GM19452 (cell line): ENCODE measurements around the gene ACADVL.

Source experiments
- ATAC-seq: cut with Tn5 transposase; IDR thresholded peaks from one replicate; pipeline ENCODE4 v1.9.1; 2021; ENCODE audit not compliant: unreplicated experiment

The ACADVL gene

DNA sequence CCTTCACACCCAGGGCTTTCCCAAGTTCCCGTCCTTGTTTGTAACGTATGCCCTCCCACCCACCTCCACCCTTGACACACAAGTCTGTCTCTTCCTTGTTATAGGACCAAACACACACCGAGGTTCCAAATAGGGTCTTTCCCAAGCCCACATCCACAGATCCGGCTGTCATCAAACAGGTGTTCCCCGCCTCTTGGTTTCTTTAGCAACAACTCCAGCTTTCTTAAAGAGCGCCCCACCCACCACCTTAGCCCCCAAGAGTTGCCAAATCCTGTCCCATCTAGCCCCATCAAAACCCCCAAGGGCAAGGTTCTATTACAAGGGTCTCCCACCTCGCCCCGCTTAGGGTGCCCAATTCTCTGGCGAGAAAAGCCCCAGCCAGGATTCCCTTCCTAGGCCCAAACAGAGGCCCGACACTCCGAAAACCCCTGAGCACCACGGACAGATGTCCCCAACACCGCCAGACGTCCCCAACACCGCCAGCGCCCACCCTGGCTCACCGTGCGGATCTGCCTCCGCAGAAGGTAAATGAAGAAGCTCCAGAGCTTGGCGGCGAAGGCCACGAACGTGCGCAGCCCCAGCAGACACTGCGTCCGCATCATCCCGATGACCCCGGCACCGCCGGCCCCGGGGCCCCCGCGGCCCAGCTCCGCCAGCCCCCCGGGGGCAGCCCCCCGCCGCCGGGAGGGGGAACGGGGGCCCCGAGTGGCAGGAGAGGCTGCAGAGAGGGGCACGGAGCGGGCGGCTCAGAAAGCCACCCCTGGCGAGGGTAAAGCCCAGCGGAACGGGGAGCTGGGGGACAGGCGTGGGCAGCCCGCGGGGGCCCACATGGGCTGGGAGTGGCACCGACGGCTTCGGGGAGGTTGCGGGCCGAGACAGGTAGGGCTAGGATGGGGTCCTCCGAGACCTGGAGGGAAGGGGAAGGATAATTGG is 31.2 kb downstream of the ACADVL start:
- ATAC-seq, result no peak

DNA sequence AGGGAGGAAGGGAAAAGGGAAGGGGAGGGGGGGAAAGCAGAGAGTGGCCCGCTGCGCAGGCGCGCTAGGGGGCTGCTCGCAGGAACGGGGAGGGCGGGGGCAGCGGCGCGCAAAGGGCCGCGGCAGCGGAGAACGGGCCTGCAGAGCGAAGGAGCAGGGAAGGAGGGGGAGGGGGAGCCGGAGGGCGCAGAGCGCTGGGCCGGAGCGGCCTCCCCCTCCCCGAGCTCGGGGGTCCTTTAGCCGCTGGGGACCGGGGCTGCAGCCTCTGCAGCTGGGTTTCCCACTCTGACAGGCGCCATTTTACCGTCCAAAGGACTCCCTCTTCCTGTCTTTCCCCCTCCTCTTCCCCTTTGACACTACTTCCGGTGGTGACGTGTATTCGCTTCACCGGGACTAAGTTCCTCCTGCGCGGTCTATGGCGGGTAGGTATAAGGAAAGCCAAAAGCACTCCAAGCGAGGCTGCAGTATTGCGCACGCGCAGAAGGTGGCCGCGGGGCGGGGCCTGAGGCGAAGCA is 32.0 kb downstream of the ACADVL start, which contains the start of gene CTDNEP1:
Gene CTDNEP1, minus strand, starts transcription at position 74 of the 515 bp plus-strand sequence. CDS start 438 bp downstream, outside the sequence.
- ATAC-seq, result peak; percentile 80

DNA sequence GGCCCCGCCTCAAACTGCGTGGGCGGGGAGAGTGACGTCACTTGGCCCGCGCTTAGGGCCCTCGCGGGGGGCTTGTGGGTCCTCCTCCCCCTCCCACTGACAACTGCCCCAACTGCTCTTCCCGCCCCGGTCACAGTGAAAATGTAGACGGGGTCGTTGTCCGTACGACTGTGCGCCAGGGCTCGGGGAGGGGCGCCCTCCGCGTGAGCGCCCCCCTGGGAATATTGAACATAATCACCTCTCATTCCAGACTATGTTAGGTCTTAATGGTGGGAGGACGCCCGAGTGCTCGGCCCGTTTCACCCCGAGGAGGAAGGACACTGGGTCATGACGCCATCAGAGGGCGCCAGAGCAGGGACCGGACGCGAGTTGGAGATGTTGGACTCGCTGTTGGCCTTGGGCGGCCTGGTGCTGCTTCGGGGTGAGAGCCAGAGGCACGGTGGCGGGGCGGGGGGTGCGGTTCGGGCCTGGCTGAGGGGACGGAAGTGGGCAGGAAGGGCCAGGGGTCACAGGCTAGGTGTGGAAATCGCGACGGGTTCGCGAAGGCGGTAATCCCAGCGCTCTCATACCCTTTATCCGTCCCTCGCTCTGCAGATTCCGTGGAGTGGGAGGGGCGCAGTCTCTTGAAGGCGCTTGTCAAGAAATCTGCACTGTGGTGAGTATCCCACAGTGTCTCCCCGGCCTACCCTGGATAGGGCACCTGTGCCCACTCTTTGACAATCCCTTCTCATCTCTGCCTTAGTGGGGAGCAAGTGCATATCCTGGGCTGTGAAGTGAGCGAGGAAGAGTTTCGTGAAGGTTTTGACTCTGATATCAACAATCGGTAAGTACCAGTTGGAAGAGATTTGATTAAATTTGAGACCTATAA is 32.7 kb downstream of the ACADVL start, which contains the start of gene ELP5:
Gene ELP5, plus strand, starts transcription at position 40 of the 868 bp plus-strand sequence. Its CDS starts 336 bp downstream, at position 376.
- peak; percentile 44 for ATAC-seq

DNA sequence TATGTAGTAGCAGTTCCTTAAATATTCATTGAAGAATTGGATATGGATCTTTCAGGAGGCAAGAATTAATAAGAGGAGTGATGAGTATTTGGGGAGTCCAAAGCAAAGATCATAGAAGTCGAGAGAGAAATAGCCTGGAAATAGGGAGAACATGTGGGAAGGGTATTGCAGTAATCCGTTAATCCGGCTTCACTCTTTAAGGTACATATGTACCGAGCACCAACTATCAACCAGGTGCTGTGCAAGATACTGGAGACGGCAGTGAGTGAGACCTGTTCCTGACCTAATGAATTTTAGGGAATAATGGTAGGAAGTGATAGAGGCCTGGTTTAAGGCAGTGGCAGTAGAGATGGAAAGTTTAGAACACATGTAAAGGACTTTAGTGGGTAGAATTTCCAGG is 33.3 kb downstream of the ACADVL start:
- no peak for ATAC-seq

DNA sequence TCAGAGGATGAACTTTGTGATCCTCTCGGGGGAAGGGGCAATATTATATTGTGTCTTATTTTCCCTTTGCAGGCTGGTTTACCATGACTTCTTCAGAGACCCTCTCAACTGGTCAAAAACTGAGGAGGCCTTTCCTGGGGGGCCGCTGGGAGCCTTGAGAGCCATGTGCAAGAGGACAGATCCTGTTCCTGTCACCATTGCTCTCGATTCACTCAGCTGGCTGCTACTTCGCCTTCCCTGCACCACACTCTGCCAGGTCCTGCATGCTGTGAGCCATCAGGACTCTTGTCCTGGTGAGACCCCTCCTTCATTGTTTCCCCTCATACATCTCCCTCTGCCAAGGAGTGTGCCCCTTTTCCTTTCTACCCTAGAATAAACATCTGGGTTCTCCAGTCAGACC is 34.8 kb downstream of the ACADVL start:
- ATAC-seq, result no peak

DNA sequence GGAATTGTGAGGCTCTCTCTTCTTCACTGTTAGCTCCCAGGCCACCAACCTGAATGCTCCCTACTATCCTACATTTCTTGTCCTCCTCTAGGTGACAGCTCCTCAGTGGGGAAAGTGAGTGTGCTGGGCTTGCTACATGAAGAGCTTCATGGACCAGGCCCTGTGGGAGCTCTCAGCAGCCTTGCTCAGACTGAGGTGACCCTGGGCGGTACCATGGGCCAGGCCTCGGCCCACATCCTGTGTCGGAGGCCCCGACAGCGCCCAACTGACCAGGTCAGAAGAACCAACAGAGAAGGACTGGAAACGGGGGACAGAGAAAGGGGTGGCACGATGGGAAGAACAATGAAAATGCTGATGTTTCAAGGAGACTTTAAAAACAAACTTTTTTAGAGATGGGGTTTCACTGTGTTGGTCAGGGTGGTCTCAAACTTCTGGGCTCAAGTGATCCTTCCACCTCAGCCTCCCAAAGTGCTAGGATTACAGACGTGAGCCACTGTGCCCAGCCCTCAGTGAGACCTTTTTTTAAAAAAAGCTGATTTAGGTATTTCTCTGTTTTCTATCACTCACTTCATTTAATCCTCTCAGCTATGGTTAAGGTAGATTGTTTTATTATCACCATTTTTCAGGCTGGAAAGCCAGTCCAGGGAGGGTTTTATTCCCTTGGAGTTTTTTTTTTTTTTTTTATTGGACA is 37.2 kb downstream of the ACADVL start:
- no peak for ATAC-seq

DNA sequence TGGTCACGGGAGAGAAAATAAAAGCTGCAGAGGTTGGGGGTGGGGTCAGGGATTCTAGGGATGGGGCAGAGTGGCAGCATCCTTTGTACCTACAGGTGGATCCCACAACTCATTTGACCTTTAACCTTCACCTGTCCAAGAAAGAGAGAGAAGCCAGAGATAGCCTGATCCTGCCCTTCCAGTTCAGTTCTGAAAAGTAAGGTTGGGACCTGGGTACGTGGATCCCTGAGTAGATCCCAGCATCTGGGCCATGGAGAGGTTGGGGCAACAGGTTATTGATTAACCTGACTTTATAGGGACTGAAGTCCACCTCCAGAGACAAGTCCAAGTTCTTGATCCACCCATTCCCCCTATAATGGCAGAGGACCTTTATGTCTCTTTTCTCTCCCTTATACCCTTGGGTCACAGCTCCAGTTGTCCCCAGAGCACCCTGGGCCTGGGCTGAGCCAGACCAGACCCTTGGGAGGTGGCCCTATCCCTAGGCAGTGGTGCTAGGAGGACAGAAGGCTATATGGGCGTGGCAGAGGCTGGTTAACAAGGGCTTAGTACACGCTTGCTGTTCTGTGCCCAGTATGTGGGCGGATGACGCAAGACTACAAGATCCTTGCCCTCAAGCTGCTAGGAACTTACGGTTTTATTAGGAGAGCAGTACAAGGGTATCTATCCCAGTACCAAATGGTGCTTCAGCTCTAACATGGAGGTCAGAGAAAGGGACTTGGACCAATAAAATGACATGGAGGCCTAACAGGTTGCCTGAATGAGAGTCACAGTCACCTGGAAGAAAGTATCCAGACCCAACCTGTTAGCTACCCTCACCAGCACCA is 39.2 kb downstream of the ACADVL start:
- no peak for ATAC-seq

DNA sequence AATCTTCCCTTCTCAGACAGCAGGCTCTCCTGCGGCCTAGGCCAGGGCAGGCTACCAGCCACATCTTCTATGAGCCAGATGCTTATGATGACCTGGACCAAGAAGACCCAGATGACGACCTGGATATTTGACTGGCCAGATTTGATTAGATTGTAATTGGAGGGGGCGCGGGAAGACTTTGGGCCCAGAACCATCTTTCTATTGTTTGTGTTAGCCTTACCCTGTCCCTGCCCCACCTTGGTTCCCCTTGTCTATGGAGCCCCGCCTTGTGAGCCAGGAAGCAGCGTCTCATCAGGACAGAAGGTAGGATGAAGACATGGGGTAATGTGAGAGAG is 39.8 kb downstream of the ACADVL start:
- no peak for ATAC-seq

DNA sequence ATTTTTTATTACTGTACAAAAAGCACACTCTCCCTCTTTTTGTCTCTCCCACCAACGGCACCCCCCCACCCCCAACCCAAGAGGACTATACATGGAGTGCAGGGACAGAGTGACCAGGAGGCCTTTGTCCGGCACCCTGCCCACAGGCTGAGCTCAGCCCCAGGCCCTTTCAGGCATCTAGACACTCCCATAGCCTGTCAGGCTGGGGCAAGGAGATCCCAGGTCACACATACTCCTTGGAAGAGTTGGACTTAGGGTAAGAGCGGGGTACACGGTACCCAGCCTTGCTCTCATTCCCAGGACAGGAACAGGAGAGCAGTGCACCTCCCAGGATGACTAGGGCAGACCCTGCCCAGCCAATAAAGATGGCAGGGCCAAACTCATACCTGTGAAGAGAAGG is 40.4 kb downstream of the ACADVL start:
- ATAC-seq, result no peak

DNA sequence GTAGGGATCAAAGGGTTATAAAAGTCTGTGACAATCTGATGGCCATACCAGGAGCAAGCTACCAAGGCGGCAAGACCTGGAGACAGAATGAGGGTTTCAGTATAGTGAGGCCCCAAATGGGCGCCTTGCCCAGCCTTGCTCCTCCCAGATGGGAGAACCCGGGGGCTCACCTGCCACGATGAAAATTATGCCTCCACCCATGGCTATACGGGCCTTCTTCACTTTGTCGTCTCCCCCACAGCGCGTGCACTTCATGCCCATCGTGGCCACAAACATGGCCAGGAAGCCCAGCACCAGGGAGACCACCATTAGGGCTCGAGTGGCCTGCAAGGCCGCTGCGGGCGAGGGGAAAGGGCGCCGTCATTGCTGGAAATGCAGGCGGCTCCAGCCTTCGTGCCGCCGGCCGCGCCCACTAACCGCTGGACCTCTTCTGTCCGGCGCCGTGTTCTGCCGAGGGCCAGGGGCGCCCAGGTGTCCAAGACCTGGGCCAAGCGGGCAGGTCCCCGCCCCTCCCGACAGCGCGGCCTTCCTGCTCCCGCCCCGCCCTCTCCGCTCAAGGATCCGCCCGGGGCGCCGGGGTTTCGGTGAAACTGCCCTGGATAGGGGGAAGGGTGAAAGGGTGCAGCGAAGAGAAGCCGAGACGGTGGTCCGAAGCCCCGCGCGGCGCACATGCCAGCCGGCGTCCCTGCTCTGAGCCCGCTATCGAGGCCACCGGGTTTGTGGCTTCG is 41.1 kb downstream of the ACADVL start:
- ATAC-seq, result no peak

DNA sequence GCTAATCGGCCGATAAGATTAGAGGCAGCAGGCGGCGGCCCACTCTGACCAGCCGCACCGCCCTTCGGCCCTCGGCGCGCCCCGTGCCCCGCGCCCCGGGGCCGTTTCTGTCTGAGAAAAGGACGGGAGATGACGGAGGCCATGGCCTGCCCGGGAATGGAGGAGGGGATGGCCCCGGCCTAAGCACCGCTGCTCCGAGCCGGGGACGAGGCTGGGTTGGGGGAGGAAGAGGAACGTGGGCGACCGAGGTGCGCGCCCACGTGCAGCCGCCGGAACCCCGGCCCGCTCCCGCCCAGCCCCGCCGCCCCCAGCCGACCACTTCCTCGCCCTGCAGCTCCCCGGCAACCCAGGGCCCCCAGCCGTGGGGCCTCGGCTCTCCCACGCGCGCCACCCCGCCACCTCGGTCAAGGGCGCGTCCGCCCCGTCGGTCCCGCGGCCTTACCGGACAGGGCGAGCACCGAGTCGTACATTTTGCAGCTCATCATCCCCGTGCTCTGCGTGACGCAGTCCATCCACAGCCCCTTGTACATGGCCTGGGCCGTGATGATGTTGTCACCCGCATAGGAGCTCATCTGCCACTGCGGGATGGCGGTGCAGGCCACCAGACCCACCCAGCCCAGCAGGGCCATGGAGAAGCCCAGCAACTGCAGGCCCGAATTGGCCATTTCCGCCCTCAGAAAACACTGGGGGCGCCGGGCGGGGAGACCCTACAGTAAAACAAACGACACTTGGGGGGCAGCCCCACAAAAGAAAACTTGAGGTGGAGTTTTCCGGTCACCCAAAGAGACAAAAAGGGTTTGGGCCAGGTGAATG is 41.8 kb downstream of the ACADVL start:
- ATAC-seq, result no peak

DNA sequence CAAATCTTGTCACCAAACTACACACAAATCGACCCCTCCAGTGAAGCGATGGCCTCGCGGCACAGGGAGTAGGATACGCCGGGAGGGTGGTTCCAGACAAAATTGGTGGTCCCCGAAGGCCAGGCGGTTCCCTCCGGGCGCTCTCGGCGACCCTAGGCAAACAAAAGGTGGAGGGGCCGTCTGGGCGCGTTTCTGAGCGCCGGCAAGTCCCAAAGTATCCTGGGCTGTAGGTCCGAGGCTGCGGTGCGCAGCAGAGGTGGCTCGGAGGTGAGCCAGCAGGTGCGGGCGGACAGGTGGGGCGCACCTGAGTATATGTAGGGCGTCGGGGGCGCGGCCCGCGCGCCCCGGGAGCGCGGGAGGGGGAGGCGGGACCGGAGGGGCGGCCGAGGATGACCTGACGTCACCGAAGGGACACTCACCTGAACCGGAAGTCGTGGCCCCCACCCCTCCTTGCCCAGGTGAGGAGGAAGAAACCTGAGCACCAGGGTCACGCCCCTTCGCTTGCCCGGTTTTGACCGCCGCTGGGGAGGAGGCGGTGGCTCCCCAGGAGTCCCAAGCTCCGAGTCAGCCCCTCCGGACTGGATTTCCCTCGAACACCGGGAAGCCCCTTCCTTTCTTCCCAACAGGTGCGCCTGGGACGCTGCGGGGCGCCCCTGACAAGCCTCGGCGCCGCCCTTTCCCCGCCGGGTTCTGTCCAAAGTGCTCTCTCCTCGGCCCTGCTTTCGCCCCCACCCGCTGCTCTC is 42.6 kb downstream of the ACADVL start, which contains the start of gene CLDN7:
Gene CLDN7, minus strand, starts transcription at position 287 of the 743 bp plus-strand sequence. CDS start 435 bp downstream, outside the sequence.
- ATAC-seq, result no peak

DNA sequence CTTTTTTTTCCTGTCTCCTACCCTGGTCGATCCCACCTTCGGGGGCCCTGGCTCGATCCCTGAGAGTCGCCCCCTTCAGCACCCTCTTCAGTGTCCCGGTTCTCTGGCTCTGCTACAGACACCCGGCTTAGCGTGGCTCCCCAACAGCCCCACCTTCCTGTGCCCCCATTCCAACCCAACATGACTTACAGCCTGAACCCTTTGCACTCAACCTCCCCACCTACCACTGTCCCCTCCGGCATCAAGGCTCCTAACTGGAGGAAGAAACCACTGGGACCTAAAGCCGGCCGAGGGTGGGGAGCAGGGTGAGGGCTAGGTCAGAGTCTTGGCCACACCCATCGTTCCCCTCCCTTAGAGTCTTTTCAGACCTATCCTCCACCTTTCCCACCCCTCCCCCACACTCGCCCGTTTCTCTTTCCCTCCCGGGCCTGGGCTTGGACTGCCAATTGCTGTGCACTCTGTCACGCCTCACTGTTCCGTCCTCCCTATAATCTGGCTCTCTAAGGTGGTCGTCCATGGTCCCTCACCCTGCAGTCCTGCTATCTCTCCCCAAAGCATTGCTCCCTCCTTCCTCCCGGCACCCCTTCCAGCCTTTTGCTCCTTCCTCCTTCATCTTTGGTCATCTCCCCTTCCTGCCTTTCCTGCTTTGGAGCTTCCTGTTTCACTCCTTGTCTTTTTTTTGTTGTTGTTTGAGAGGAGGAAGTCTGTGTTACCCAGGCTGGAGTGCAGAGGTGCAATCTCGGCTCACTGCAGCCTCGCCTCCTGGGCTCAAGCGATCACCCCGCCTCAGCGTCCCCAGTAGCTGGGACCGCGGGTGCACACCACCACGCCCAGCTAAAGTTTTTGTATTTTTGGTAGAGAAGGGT is 43.4 kb downstream of the ACADVL start:
- ATAC-seq, result no peak

DNA sequence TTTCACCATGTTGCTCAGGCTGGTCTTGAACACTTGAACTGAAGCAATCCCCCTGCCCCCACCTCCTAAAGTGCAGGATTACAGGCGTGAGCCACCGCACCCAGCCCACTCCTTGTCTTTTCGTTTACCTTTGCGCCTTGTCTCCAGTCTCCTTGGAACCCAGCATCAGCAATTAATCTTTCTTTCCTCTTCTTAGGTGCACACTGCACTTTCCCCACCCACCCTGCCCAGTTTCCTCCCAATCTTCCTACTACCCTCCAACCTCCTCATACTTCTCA is 44.0 kb downstream of the ACADVL start:
- ATAC-seq, result no peak

DNA sequence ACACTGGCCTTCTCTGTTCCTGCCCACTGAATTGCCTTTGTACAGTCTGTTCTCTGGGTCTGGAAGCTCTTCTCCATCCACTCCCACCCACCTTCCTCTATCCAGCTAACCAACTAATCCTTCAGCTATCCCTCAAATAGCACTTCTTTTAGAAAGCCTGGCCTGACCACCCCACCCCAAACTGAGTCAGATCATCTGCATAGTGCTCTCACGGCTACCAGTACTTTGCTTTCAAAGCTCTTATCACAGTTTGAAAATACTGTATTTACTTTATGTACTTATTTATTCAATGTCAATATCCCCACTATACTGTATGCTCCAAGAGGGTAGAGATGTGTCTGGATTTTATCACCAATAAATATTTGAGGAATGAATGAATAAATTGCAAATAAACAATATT is 47.0 kb downstream of the ACADVL start:
- ATAC-seq, result no peak
